PC-9 (cell line): ENCODE measurements around the gene MYL7. TPM values are rescaled to one million over a fixed set of nuclear protein-coding genes. Genes with fewer than 3 reads are reported as not detected.

Experiments
- BruUV-seq: library from RNA; stranded (reverse); fragments of 400-500 nt; replicated peaks from 2 replicates; lab custom pipeline; 2021; lab: Mats Ljungman, UMichigan
- CTCF ChIA-PET: fragments of 300-600 bp; sonication (Branson Sonifier 250); formaldehyde crosslinking; loops from one replicate; lab custom pipeline; 2022; ENCODE audit warnings: antibody characterized with exemption; lab: Charles Lee
- POLR2A ChIA-PET: fragments of 300-600 bp; sonication (Branson Sonifier 250); formaldehyde crosslinking; loops from one replicate; lab custom pipeline; 2022; ENCODE audit warnings: antibody characterized with exemption; ENCODE audit not compliant: unreplicated experiment; lab: Charles Lee
- DNase-seq, 2 experiments: peaks; one replicate each; pipeline versions ENCODE4 v3.0.0 to v3.0.0-alpha.2; 2015 to 2022; ENCODE audit warnings: mixed read lengths in 1 of 2
- H2AFZ ChIP-seq: fragments of 200-600 bp; sonication (generic); 2 replicates; pipeline ENCODE4 v1.8.1; 2017; ENCODE audit warnings: antibody characterized with exemption
- H3F3A ChIP-seq: fragments of 200-600 bp; sonication (generic); 2 replicates; pipeline ENCODE4 v1.8.1; 2017; ENCODE audit warnings: antibody characterized with exemption, mild to moderate bottlenecking, low read depth; ENCODE audit not compliant: insufficient read depth
- H3K27ac ChIP-seq: fragments of 200-600 bp; sonication (generic); 2 replicates; pipeline ENCODE4 v1.6.1; 2016; ENCODE audit warnings: mixed run types
- H3K27me3 ChIP-seq: fragments of 200-600 bp; sonication (generic); 2 replicates; pipeline ENCODE4 v1.6.1; 2016; ENCODE audit warnings: low read depth, mixed run types; ENCODE audit not compliant: insufficient read depth
- H3K36me3 ChIP-seq: fragments of 200-600 bp; sonication (generic); 2 replicates; pipeline ENCODE4 v1.6.1; 2016; ENCODE audit warnings: low read depth, mixed run types
- H3K4me1 ChIP-seq: fragments of 200-600 bp; sonication (generic); replicated peaks from 2 replicates; pipeline ENCODE4 v1.6.1; 2016; ENCODE audit warnings: mixed run types; ENCODE audit not compliant: insufficient read depth
- H3K4me2 ChIP-seq: fragments of 200-600 bp; sonication (generic); 2 replicates; pipeline ENCODE4 v1.6.1; 2017; ENCODE audit warnings: mixed run types
- H3K4me3 ChIP-seq: fragments of 200-600 bp; sonication (generic); 2 replicates; pipeline ENCODE4 v1.6.1; 2016; ENCODE audit warnings: mixed run types
- H3K79me2 ChIP-seq: fragments of 200-600 bp; sonication (generic); 2 replicates; pipeline ENCODE4 v1.6.1; 2017; ENCODE audit warnings: low read depth, mixed run types
- H3K9me2 ChIP-seq: fragments of 200-600 bp; sonication (generic); 2 replicates; pipeline ENCODE4 v1.8.1; 2017; ENCODE audit warnings: mild to moderate bottlenecking; ENCODE audit not compliant: insufficient read depth
- H3K9me3 ChIP-seq: fragments of 200-600 bp; sonication (generic); 2 replicates; pipeline ENCODE4 v1.8.1; 2016; ENCODE audit warnings: low read depth; ENCODE audit not compliant: insufficient read depth
- H4K20me1 ChIP-seq: fragments of 200-600 bp; sonication (generic); 2 replicates; pipeline ENCODE4 v1.8.1; 2017; ENCODE audit not compliant: insufficient read depth
- EZH2 ChIP-seq: fragments of 200-600 bp; sonication (generic); IDR thresholded peaks from 2 replicates; pipeline ENCODE4 v1.8.0; 2017; ENCODE audit warnings: antibody characterized with exemption, low read depth
- intact Hi-C: fragments of 100-400 bp; cut with micrococcal nuclease; formaldehyde crosslinking; loops from one replicate; pipeline ENCODE4 v1.10.0; 2022; ENCODE audit not compliant: unreplicated experiment
- total RNA-seq: library from RNA; stranded (reverse); gene quantifications from 2 replicates; pipeline ENCODE4 v1.2.3, GENCODE V29; 2021
- TF ChIP-seq, protein P1 (sequence below): fragments of 200-600 bp; sonication (generic); conservative IDR thresholded peaks from 2 replicates; pipeline ENCODE4 v1.6.1; 2017; ENCODE audit warnings: mixed run types, antibody characterized with exemption, mild to moderate bottlenecking, moderate library complexity

Gene MYL7
- total RNA-seq, 1 experiment from 2014 or later, result not detected

DNA sequence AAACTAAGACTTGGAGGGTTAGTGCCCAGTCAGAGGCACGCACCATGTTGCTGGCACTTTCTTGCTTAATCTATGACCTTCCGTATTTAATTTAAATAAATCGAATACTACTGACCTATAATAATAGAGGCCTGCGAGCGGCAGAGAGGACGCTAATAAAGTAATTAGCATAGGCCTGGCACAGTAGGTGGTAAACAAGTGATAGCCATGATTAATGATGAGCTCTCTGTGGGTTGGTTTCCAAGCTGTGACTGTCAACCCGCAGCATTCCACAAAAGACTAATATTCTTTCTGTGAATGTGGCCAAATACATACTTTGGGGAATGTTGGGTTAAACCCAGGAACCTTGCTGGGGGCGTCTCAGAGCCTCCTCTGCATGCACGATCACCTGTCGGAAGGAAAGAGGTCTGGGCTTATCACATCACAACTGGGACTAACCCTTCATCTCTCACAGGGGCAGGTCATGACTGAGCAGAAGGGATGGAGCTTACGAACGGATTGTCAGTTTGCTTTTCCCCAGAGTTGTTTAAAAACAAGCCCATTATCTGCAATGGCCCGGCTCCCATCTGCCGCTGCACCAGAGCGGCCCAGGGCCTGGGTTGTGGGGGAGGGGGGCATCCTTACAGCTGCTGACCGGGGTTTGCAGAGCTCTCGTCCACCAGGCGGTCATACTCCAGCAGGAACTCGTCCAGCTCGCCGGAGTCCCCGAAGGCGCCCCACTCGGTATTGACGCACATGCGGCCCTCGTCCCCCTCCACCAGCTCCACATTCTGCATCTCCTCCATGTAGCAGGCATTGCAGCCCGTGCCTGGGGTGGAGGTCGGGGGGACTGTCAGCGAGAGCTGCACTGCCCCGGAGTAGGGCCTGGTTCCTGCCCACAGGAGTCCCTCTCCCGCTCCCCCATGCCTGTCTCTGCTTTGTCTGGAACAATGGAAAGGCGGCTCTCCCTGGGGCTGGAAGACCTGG, 6.2 kb upstream of the MYL7 start:
- no TSS peak for BruUV-seq

DNA sequence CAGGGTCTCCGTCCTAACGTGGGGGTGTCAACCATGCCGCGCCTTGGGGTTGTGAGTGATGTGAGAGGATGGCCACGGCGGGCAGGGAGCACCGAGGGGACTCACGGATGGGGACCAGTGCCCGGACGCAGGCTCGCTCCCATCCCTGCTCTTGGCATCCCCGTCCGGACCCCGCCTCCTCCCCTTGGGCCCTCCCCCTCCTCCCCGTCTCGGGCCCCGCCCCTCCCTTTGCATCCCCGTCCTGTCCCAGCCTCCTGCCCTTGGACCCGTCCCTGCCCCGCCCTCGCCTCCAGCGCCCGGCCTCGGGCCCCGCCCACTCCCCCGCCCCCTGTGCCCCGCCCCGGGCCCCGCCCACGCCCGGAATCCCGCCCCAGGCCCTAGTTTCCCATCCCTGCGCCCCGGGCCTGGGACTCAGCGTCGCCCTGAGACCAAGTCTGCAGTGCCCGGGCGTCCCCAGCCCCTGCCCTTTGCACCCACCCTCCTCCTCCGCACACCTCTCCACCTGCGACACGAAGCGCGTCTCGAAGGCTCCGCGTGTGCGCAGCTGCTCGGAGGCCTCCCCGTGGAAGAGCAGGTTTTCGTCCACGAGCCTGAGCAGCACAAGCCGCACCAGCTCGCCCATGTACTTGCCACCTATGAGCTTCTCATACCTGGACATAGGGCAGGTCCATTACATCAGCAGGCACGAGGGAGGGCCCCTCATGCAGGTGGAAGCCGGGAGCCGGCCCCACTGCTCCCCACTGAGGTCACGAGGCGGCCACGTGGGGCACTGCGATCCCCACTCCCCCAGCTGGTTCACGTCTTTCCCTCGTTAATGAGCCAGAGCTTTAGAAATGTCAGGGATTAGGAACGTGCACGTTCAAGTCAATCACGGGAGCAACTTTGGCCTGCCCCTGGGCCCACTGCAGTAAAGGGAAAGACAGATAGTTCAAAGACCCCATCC, 5.1 kb upstream of the MYL7 start:
- intact Hi-C loops, result no loop called here

More for the DNA sequence above, 6.2 kb upstream of the MYL7 start:
- no peaks in the 10 kb centered on the region for H3K9me3 ChIP-seq
- no peaks in the 10 kb centered on the region for H3K9me2 ChIP-seq
- no peaks in the 10 kb centered on the region for H4K20me1 ChIP-seq
- no peak for DNase-seq
- no peak overlapping the region for H3K4me2 ChIP-seq
- no peak overlapping the region for H3K4me3 ChIP-seq
- no peaks in the 10 kb centered on the region for H3K27me3 ChIP-seq
- H2AFZ ChIP-seq, result no peak overlapping the region
- TF ChIP-seq EZH2, result no peak
- H3K79me2 ChIP-seq, result no peaks in the 10 kb centered on the region
- POLR2A ChIA-PET, result no interaction called here
- H3F3A ChIP-seq, result peaks cover 5% of the 10 kb centered on the region; the same call in 1 of the 2 replicates
- intact Hi-C loops, result no loop called here
- H3K36me3 ChIP-seq, result no peaks in the 10 kb centered on the region
- CTCF ChIA-PET, result no interaction called here
- H3K4me1 ChIP-seq, result peaks cover 14% of the 10 kb centered on the region
- H3K27ac ChIP-seq, result no peak overlapping the region

DNA sequence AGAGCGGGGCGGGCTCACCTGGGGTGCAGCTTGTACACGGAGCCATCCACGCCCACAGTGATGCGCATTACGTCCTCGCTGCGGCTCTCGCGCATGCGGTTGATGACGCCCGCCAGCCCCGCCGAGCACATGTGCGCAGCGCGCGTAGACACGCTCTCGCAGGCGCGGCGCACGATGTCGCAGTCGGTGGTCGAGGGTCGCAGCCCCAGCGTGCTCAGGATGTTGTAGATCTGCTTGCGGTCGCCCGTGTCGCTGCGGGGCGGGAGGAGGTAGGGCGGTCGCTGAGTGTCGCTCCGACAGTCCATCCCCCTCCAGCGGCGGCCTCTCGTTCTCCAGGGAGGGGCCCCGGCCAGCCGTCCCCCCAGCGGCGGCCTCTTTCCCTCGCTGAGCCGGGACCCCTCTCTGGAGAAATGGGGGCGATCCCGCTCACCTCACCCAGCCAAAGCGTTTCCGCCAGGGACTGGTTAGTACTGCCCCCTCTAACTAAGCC, 4.4 kb upstream of the MYL7 start:
- no peak for DNase-seq
- Histone ChIP-seq H3F3A (peaks cover 5% of the 10 kb centered on the region; the same call in 1 of the 2 replicates), H3K36me3 (no peaks in the 10 kb centered on the region), H2AFZ (no peak overlapping the region), H3K4me1 (peaks cover 8% of the 10 kb centered on the region), H3K9me3 (no peaks in the 10 kb centered on the region), H4K20me1 (no peaks in the 10 kb centered on the region), H3K27ac (no peak overlapping the region), H3K9me2 (no peaks in the 10 kb centered on the region), H3K4me2 (no peak overlapping the region), H3K27me3 (no peaks in the 10 kb centered on the region), H3K79me2 (no peaks in the 10 kb centered on the region), H3K4me3 (no peak overlapping the region)
- intact Hi-C loops, result no loop called here
- POLR2A ChIA-PET, result no interaction called here
- TF ChIP-seq EZH2, result no peak
- TF ChIP-seq, protein P1, sequence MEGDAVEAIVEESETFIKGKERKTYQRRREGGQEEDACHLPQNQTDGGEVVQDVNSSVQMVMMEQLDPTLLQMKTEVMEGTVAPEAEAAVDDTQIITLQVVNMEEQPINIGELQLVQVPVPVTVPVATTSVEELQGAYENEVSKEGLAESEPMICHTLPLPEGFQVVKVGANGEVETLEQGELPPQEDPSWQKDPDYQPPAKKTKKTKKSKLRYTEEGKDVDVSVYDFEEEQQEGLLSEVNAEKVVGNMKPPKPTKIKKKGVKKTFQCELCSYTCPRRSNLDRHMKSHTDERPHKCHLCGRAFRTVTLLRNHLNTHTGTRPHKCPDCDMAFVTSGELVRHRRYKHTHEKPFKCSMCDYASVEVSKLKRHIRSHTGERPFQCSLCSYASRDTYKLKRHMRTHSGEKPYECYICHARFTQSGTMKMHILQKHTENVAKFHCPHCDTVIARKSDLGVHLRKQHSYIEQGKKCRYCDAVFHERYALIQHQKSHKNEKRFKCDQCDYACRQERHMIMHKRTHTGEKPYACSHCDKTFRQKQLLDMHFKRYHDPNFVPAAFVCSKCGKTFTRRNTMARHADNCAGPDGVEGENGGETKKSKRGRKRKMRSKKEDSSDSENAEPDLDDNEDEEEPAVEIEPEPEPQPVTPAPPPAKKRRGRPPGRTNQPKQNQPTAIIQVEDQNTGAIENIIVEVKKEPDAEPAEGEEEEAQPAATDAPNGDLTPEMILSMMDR, result no peak
- BruUV-seq, result no TSS peak
- CTCF ChIA-PET, result no interaction called here

More for the DNA sequence above, 5.1 kb upstream of the MYL7 start:
- Histone ChIP-seq H2AFZ (no peak overlapping the region), H3K4me1 (peaks cover 14% of the 10 kb centered on the region), H3K4me2 (no peak overlapping the region), H3F3A (peaks cover 5% of the 10 kb centered on the region; the same call in 1 of the 2 replicates), H4K20me1 (no peaks in the 10 kb centered on the region), H3K27ac (no peak overlapping the region), H3K79me2 (no peaks in the 10 kb centered on the region), H3K4me3 (no peak overlapping the region), H3K36me3 (no peaks in the 10 kb centered on the region), H3K9me2 (no peaks in the 10 kb centered on the region), H3K9me3 (no peaks in the 10 kb centered on the region), H3K27me3 (no peaks in the 10 kb centered on the region)
- no TSS peak for BruUV-seq
- no peak for DNase-seq
- TF ChIP-seq EZH2, result no peak
- POLR2A ChIA-PET, result no interaction called here
- CTCF ChIA-PET, result no interaction called here
